Measurements from ENCODE around the gene MPST. TPM values are rescaled to one million over a fixed set of nuclear protein-coding genes. Genes with fewer than 3 reads are reported as not detected.

MPST gene
- total RNA-seq, 2 experiments from 2014 or later: 8.5 to 9.1 TPM

DNA sequence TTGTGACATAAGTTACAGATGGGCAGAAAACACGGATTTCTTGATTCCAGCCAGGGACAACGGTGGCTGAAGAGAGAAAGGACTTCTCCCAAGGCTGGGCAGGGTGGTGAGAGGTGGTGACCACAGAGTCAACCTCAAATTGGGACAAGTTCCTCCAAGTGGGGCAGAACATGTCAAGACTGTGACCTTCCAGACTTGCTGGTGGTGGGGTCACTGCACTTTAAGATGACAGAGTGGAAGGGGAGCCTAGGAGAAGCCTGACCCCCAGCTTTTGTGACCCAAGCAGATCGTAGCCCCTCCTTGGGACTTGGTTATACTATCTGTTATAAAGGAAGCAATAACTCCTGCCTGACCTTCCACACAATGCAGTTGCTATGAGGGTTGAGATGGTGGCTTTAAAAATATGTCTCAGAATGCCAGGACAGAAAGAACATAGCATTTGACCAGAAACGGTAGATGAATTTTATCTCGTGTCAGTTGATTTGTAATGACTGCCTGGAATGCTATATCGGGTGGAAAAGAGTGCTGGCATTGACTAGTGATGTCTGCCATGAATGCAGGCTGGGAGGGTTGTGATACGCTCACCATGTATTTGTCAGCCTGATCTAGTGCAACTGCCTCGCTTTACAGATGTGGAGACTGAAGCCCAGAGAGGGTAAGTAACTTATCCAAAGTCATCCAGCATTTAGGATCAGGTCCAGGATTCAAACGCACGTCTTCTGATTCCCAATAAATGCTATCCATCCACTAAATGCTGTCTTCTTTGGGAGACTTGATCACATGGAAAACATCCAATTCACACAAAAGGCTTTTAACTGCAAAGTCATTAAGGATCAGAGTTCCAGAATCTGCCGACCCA, 18.6 kb upstream of the MPST start:
- CTCF ChIA-PET: interaction anchor here (1.1 kb wide), 1 partner anchor 14 kb away, joined by 3 read pairs; no protein-coding TSS in a partner anchor
- no peak for DNase-seq
- Mint-ChIP-seq H3K36me3 (ENCODE audit: low read depth) (no peaks in the 10 kb centered on the region), H3K4me3 (no peak overlapping the region), H3K27me3 (peaks cover 4% of the 10 kb centered on the region), H3K4me1 (ENCODE audit: low read depth) (no peaks in the 10 kb centered on the region), H3K9me3 (no peaks in the 10 kb centered on the region), H3K27ac (no peak overlapping the region)
- intact Hi-C loops (cut with micrococcal nuclease): no loop called here
- ATAC-seq: no peak
- POLR2A ChIA-PET: no interaction called here
- TF ChIP-seq, protein P1, sequence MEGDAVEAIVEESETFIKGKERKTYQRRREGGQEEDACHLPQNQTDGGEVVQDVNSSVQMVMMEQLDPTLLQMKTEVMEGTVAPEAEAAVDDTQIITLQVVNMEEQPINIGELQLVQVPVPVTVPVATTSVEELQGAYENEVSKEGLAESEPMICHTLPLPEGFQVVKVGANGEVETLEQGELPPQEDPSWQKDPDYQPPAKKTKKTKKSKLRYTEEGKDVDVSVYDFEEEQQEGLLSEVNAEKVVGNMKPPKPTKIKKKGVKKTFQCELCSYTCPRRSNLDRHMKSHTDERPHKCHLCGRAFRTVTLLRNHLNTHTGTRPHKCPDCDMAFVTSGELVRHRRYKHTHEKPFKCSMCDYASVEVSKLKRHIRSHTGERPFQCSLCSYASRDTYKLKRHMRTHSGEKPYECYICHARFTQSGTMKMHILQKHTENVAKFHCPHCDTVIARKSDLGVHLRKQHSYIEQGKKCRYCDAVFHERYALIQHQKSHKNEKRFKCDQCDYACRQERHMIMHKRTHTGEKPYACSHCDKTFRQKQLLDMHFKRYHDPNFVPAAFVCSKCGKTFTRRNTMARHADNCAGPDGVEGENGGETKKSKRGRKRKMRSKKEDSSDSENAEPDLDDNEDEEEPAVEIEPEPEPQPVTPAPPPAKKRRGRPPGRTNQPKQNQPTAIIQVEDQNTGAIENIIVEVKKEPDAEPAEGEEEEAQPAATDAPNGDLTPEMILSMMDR (IDR thresholded peaks at IDR 0.05): no peak

DNA sequence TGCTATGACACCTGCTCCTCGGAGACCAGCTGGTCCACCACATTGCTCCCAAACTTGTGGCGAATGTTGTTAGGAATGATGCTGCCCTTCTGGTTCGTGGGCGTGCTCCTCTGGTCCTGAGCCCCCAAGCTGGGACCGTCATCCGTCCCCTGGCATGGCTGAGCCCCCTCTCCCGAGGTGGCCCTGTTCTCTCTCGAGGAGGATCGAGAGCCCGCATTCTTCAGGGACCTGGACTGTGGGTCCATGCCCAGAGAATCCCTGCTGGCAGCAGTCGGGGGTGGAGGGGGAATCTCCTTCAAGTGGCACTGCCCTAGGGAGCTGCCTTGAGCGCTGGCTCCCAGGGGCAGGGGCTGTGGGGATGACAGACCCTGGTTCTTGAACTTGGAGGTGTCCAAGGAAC, 17.7 kb upstream of the MPST start:
- intact Hi-C loops (cut with micrococcal nuclease): no loop called here
- no peak overlapping the region for H3K4me3 Mint-ChIP-seq
- TF ChIP-seq, protein P1 (IDR thresholded peaks at IDR 0.05): no peak
- no peak overlapping the region for H3K27ac Mint-ChIP-seq
- POLR2A ChIA-PET: no interaction called here
- H3K36me3 Mint-ChIP-seq (ENCODE audit: low read depth): no peaks in the 10 kb centered on the region
- ATAC-seq (no peak), DNase-seq (no peak)
- H3K4me1 Mint-ChIP-seq (ENCODE audit: low read depth): no peaks in the 10 kb centered on the region
- peaks cover 7% of the 10 kb centered on the region for H3K27me3 Mint-ChIP-seq
- no peaks in the 10 kb centered on the region for H3K9me3 Mint-ChIP-seq
- CTCF ChIA-PET: no interaction called here

DNA sequence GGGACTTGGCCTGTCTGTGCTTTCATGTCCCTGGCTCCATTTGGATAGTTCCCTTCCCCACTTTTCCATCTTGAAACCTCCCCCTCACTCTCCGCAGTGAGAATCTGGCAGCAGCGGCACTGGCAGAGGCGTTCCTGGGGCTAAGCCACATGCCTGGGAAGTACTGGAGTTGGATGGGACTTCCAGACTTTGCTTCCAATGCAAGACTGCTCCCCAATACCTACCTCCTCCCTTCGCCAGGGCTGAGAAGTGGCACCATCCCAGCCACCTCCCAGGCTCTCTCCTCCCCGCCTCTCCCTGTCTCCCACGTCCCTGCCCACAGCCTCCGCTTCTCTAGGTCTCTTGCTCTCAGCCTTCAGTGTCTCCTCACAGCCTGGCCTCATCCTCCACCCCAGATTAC, 16.9 kb upstream of the MPST start:
- H3K27ac Mint-ChIP-seq: no peak overlapping the region
- H3K9me3 Mint-ChIP-seq: no peaks in the 10 kb centered on the region
- TF ChIP-seq, protein P1 (IDR thresholded peaks at IDR 0.05): no peak
- H3K4me1 Mint-ChIP-seq (ENCODE audit: low read depth): no peaks in the 10 kb centered on the region
- ATAC-seq: no peak
- intact Hi-C loops (cut with micrococcal nuclease): no loop called here
- ChIA-PET CTCF (interaction anchor here (0.6 kb wide), 1 partner anchor 11 kb away, joined by 3 read pairs; no protein-coding TSS in a partner anchor), POLR2A (no interaction called here)
- no peak for DNase-seq
- H3K36me3 Mint-ChIP-seq (ENCODE audit: low read depth): no peaks in the 10 kb centered on the region
- no peak overlapping the region for H3K4me3 Mint-ChIP-seq
- H3K27me3 Mint-ChIP-seq: peaks cover 7% of the 10 kb centered on the region

DNA sequence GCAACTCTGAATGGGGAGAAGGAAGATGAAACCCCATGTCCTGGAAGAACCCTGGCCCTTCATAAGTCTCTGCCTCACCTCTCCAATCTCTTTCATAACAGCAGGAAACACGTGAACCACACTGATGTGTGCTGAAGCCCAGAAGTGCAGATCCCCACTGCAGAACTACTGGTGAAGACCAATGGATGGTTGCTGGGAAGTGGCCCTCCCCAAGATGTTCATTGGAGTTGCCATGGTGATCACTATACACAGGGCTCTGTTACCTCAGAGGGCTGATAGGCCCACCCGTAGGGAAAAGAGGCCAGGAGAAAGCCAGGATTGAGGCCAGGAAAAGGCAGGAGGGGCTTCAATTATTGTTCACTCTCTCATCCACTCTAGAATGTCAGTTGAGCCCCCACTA, 11.9 kb upstream of the MPST start:
- Mint-ChIP-seq H3K36me3 (ENCODE audit: low read depth) (no peaks in the 10 kb centered on the region), H3K27ac (no peak overlapping the region), H3K4me1 (ENCODE audit: low read depth) (no peaks in the 10 kb centered on the region), H3K4me3 (no peak overlapping the region), H3K27me3 (peaks cover 9% of the 10 kb centered on the region), H3K9me3 (no peaks in the 10 kb centered on the region)
- intact Hi-C loops (cut with micrococcal nuclease): no loop called here
- ChIA-PET CTCF (interaction anchor here (0.9 to 2.1 kb wide), 2 partner anchors 9 to 10 kb away, joined by 3 to 9 read pairs; no protein-coding TSS in a partner anchor), POLR2A (no interaction called here)
- no peak for DNase-seq
- no peak for ATAC-seq
- TF ChIP-seq, protein P1 (IDR thresholded peaks at IDR 0.05): no peak

DNA sequence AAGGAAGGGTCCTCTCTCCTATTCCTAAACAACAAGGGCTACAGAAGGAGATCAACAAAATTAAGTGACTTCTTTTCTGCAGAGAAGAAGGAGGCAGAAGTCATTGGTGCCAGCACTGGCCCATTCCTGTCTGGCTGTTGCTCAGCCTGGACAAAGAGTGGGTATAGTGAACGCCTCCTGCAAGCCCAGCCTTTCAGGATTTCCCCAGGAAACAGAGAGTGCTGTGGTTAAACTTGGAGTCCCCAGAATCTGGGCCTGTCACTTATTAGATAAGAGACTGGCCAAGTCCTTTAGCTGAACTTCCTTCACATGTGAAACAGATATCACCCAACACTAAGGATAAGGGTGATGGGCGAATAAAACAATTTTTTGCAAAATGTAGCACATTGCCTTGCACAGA, 11.2 kb upstream of the MPST start:
- Mint-ChIP-seq H3K27ac (no peak overlapping the region), H3K9me3 (no peaks in the 10 kb centered on the region), H3K4me1 (ENCODE audit: low read depth) (no peaks in the 10 kb centered on the region), H3K36me3 (ENCODE audit: low read depth) (no peaks in the 10 kb centered on the region), H3K27me3 (peaks cover 6% of the 10 kb centered on the region), H3K4me3 (no peak overlapping the region)
- DNase-seq (no peak), ATAC-seq (no peak)
- TF ChIP-seq, protein P1 (IDR thresholded peaks at IDR 0.05): no peak
- POLR2A ChIA-PET: no interaction called here
- CTCF ChIA-PET: interaction anchor here (1.0 to 2.4 kb wide), 6 partner anchors 9 to 152 kb away, joined by 3 to 10 read pairs (median 4); no protein-coding TSS in a partner anchor
- intact Hi-C loops (cut with micrococcal nuclease): no loop called here

Measured in activated CD8-positive, alpha-beta T cell treated with anti-CD3 and anti-CD28 coated beads for 36 hours (primary cell).